Epithelial cell of proximal tubule (primary cell): ENCODE measurements around the gene GALNTL6. TPM values are rescaled to one million over a fixed set of nuclear protein-coding genes. Genes with fewer than 3 reads are reported as not detected.
"Not testable (repeated sequence)": the region's sequence is repeated elsewhere in the genome, so short reads cannot be mapped to it uniquely, and the experiment has no call there.

Experiments used
- DNase-seq: peaks from one replicate; pipeline ENCODE4 v3.0.0-alpha.2; 2011; ENCODE audit warnings: low read depth
- H3K4me3 ChIP-seq: 2 replicates; pipeline ENCODE4 v1.5.1; 2011; ENCODE audit warnings: low read depth, mild to moderate bottlenecking, low read length
- total RNA-seq: library from RNA; depleted of rRNA; stranded (reverse); fragments of >200 nt; gene quantifications from 2 replicates; pipeline ENCODE4 v1.2.3, GENCODE V29; 2015
- TF ChIP-seq, protein P1 (sequence below): conservative IDR thresholded peaks from 2 replicates; pipeline ENCODE4 v1.5.1; 2012; ENCODE audit warnings: low read depth, mild to moderate bottlenecking, low read length

GALNTL6 gene
- total RNA-seq, 1 donor from 2014 or later = not detected

GRCh38 chr4:172787111-172787510 lies 973.9 kb downstream of the GALNTL6 start:
- no peak overlapping the region for H3K4me3 ChIP-seq
- TF ChIP-seq, protein P1, sequence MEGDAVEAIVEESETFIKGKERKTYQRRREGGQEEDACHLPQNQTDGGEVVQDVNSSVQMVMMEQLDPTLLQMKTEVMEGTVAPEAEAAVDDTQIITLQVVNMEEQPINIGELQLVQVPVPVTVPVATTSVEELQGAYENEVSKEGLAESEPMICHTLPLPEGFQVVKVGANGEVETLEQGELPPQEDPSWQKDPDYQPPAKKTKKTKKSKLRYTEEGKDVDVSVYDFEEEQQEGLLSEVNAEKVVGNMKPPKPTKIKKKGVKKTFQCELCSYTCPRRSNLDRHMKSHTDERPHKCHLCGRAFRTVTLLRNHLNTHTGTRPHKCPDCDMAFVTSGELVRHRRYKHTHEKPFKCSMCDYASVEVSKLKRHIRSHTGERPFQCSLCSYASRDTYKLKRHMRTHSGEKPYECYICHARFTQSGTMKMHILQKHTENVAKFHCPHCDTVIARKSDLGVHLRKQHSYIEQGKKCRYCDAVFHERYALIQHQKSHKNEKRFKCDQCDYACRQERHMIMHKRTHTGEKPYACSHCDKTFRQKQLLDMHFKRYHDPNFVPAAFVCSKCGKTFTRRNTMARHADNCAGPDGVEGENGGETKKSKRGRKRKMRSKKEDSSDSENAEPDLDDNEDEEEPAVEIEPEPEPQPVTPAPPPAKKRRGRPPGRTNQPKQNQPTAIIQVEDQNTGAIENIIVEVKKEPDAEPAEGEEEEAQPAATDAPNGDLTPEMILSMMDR = no peak
- no peak for DNase-seq

DNA sequence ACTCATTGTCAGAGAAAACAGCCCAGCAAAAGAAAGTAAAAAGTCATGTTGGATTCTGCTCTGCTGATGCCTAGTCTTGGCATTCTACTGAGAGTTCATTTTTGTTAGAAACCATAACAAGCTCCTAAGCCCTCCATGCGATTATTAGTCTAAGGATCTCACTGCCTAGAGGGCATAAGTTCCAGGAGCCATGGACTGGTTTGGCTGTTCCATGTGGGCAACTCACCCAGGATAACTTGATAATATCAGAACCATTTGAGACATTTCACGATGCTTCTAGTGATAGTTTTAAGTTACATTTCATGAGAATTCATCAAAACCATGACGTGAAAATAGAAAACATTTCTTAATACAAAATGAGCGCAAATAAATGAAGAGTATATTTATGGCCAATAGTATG lies 978.6 kb downstream of the GALNTL6 start:
- H3K4me3 ChIP-seq = no peak overlapping the region
- TF ChIP-seq, protein P1 = no peak
- no peak for DNase-seq

- TF ChIP-seq, protein P1 = no peak
- DNase-seq = no peak
Observed at GRCh38 chr4:172793565-172794306, 980.5 kb downstream of the GALNTL6 start.

DNA sequence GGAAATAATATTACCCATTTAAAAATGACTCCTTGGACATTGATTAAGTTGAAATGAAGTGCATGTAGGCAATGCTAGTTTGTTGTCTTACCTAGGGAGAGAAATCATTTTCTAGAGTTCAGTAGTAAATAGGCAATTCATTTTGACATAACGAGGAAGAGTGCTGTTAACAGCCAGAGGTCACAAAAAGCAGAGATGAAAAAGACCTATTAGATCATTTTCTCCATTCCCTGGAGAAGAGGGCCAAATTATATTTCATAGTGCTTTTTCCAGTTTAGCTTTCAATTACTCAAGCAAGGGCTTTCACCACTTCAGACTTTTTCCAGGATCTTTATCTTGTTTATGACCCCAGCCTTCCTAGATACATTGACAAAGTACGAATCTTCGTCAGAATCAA lies 981.1 kb downstream of the GALNTL6 start:
- no peak for DNase-seq
- TF ChIP-seq, protein P1 = no peak
- no peak overlapping the region for H3K4me3 ChIP-seq

More at GRCh38 chr4:172793565-172794306, 980.5 kb downstream of the GALNTL6 start:
- H3K4me3 ChIP-seq = no peak overlapping the region

DNA sequence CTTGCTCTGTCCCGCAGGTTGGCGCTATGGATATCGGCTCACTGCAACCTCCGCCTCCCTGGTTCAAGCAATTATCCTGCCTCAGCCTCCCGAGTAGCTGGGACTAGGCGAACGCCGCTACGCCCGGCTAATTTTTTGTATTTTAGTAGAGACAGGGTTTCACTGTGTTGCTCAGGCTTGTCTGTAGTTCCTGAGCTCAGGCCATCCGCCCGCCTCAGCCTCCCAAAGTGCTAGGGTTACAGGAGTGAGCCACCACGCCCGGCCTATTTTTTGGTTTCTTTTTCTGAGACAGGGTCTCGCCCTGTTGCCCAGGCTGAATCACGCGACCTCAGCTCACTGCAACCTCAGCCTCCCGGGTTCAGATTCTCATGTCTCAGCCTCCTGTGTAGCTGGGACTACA lies 984.1 kb downstream of the GALNTL6 start:
- not testable (repeated sequence) for DNase-seq, H3K4me3 ChIP-seq

GRCh38 chr4:172802032-172802431 lies 988.8 kb downstream of the GALNTL6 start:
- H3K4me3 ChIP-seq = no peak overlapping the region
- no peak for DNase-seq
- TF ChIP-seq, protein P1 = no peak

DNA sequence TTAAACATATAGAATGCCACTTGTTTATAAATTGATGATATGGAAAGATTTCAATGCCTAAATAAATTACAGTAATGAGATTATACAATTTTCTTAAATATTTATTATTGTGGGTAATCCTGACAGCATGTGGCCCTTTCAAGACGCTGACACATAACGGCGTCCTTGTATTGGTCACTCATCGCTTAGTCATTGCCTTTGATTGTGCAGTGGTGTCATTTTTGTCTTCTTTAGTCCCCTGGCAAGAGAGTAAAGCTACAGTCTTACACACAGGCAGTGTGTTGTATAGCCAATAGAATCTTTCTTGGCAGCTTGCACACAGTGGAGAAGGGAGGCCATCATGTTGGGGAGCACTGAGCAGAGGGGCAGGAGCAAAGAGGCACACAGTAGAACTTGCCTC lies 993.6 kb downstream of the GALNTL6 start:
- DNase-seq = no peak
- TF ChIP-seq, protein P1 = no peak

More for the DNA sequence above, 993.6 kb downstream of the GALNTL6 start:
- no peak overlapping the region for H3K4me3 ChIP-seq
